Thoracic aorta (tissue), 2 donors: Measurements from ENCODE around the gene UFC1. TPM values are rescaled to one million over a fixed set of nuclear protein-coding genes. Genes with fewer than 3 reads are reported as not detected.
A peak's percentile ranks its signal among the peaks of the same experiment; 100 is the strongest.

Source experiments
- ATAC-seq: fragments of 150-250 bp; one replicate; pipeline ENCODE4 v1.8.0; 2017; ENCODE audit warnings: low read depth; ENCODE audit not compliant: insufficient number of reproducible peaks, low FRiP score
- DNase-seq: peaks from one replicate; pipeline ENCODE4 v3.0.0-alpha.2; 2020; ENCODE audit warnings: low spot score
- H3K27ac ChIP-seq, 2 donors: fragments of 200-600 bp; sonication (generic); 1 replicate in 1 of 2; 2 replicates in 1 of 2; pipeline ENCODE4 v1.5.1; 2016; ENCODE audit warnings: mild to moderate bottlenecking in 2 of 2, moderate library complexity in 2 of 2
- H3K27me3 ChIP-seq: fragments of 200-600 bp; sonication (generic); replicated peaks from 2 replicates; pipeline ENCODE4 v1.6.0; 2016; ENCODE audit warnings: mild to moderate bottlenecking; ENCODE audit not compliant: insufficient read depth
- H3K36me3 ChIP-seq: fragments of 200-600 bp; sonication (generic); one replicate; pipeline ENCODE4 v1.5.1; 2016
- H3K4me1 ChIP-seq, 2 donors: fragments of 200-600 bp; sonication (generic); 1 replicate in 1 of 2; 2 replicates in 1 of 2; pipeline versions ENCODE4 v1.5.1 to v1.6.0; 2016; ENCODE audit warnings: low read depth in 2 of 2, mild to moderate bottlenecking in 1 of 2; ENCODE audit not compliant: control insufficient read depth in 1 of 2
- H3K4me3 ChIP-seq: fragments of 200-600 bp; sonication (generic); 2 replicates; pipeline ENCODE4 v1.5.1; 2016; ENCODE audit warnings: mild to moderate bottlenecking
- H3K9me3 ChIP-seq: fragments of 200-600 bp; sonication (generic); 2 replicates; pipeline ENCODE4 v1.5.1; 2016
- CTCF ChIP-seq: fragments of 200-600 bp; sonication (generic); IDR thresholded peaks from one replicate; pipeline ENCODE4 v1.5.1; 2019; ENCODE audit warnings: antibody characterized with exemption
- total RNA-seq, 2 donors: library from RNA; depleted of rRNA; stranded (reverse); fragments of >200 nt; gene quantifications; one replicate each; pipeline versions ENCODE4 v1.1.0 to v1.2.3, GENCODE V29; 2016

Gene UFC1
- total RNA-seq, 2 donors from 2014 or later = 54.2 to 73.9 TPM

GRCh38 chr1:161195171-161195570 is 41.4 kb downstream of the UFC1 start:
- no peak for ATAC-seq
- no peak for DNase-seq
- no peaks in the 10 kb centered on the region for H3K36me3 ChIP-seq
- peaks cover 0 to 8% of the 10 kb centered on the region in 2 donors for H3K4me1 ChIP-seq
- TF ChIP-seq CTCF = no peak
- H3K9me3 ChIP-seq = no peaks in the 10 kb centered on the region
- no peak overlapping the region for H3K27ac ChIP-seq
- H3K27me3 ChIP-seq = no peaks in the 10 kb centered on the region
- H3K4me3 ChIP-seq = no peak overlapping the region

- H3K36me3 ChIP-seq = no peaks in the 10 kb centered on the region
- TF ChIP-seq CTCF = no peak
- no peaks in the 10 kb centered on the region for H3K27me3 ChIP-seq
- H3K27ac ChIP-seq = no peak overlapping the region
- H3K4me3 ChIP-seq = no peak overlapping the region
- no peaks in the 10 kb centered on the region for H3K9me3 ChIP-seq
- H3K4me1 ChIP-seq = peaks cover 1 to 17% of the 10 kb centered on the region in 2 donors
- DNase-seq (no peak), ATAC-seq (no peak)
These were observed 42.3 kb downstream of the UFC1 start for GRCh38 chr1:161196111-161196510.

- H3K9me3 ChIP-seq = no peaks in the 10 kb centered on the region
- H3K27ac ChIP-seq = no peak overlapping the region
- no peaks in the 10 kb centered on the region for H3K27me3 ChIP-seq
- H3K36me3 ChIP-seq = no peaks in the 10 kb centered on the region
- H3K4me1 ChIP-seq = peaks cover 3 to 23% of the 10 kb centered on the region in 2 donors
- no peak for ATAC-seq
- TF ChIP-seq CTCF = no peak
- no peak for DNase-seq
- peak overlapping the region; percentile 40 for H3K4me3 ChIP-seq
These were observed 43.0 kb downstream of the UFC1 start for GRCh38 chr1:161196521-161197451.

GRCh38 chr1:161197560-161198193 is 43.9 kb downstream of the UFC1 start:
- Histone ChIP-seq H3K9me3 (no peaks in the 10 kb centered on the region), H3K27ac (no peak overlapping the region), H3K4me3 (peak overlapping the region; percentile 40), H3K36me3 (no peaks in the 10 kb centered on the region), H3K4me1 (peaks cover 3 to 23% of the 10 kb centered on the region in 2 donors), H3K27me3 (no peaks in the 10 kb centered on the region)
- ATAC-seq (no peak), DNase-seq (no peak)
- TF ChIP-seq CTCF = no peak

GRCh38 chr1:161198194-161198896 is 44.6 kb downstream of the UFC1 start:
- no peak for TF ChIP-seq CTCF
- Histone ChIP-seq H3K9me3 (no peaks in the 10 kb centered on the region), H3K4me1 (peaks cover 8 to 30% of the 10 kb centered on the region in 2 donors), H3K4me3 (peak overlapping the region; percentile 40), H3K36me3 (no peaks in the 10 kb centered on the region), H3K27me3 (no peaks in the 10 kb centered on the region), H3K27ac (no peak overlapping the region)
- no peak for ATAC-seq
- no peak for DNase-seq
